ENCODE results near the gene SPOP.
"Not testable (repeated sequence)": the region's sequence is repeated elsewhere in the genome, so short reads cannot be mapped to it uniquely, and the experiment has no call there.

SPOP gene

DNA sequence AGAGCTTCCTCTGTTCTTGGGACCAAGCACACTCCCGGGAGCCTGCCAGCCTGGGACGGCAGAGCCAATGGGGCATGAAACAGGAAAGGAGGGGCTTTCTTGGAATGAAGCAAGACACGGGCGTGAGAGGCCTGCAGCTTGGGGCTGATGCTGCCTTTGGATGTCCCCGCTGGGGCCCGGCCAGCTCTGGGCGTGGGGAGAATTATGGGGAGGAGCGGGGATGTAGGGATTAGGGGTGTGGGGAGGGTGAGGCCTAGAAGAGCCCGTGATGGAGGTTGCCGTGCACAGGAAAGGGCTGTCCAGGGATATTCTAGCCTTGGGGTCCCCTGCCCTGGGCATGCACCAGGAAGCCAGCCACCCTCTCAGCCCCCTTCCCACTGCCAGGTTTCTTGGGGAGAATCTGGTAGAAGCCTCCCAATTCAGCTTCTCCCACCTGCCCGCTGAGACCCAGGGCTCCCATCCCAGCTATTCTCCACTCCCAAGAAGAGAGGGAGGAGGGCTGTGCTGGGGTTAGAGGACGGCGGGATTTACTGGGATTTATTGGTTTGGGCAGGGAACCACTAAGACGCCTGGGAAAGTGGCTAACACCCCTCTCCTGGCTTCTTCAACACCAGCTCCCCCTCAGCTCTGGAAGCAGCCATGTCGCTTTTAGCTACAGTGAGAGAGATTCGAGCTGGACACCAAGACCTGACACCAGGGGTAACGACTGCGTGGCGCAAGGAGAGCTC, 122.2 kb downstream of the SPOP start:
- TF ChIP-seq, protein P1, sequence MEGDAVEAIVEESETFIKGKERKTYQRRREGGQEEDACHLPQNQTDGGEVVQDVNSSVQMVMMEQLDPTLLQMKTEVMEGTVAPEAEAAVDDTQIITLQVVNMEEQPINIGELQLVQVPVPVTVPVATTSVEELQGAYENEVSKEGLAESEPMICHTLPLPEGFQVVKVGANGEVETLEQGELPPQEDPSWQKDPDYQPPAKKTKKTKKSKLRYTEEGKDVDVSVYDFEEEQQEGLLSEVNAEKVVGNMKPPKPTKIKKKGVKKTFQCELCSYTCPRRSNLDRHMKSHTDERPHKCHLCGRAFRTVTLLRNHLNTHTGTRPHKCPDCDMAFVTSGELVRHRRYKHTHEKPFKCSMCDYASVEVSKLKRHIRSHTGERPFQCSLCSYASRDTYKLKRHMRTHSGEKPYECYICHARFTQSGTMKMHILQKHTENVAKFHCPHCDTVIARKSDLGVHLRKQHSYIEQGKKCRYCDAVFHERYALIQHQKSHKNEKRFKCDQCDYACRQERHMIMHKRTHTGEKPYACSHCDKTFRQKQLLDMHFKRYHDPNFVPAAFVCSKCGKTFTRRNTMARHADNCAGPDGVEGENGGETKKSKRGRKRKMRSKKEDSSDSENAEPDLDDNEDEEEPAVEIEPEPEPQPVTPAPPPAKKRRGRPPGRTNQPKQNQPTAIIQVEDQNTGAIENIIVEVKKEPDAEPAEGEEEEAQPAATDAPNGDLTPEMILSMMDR (conservative IDR thresholded peaks at IDR 0.05) = no peak
- peak overlapping the region; percentile 50; the same call in 1 of the 2 replicates for H3K27ac ChIP-seq

DNA sequence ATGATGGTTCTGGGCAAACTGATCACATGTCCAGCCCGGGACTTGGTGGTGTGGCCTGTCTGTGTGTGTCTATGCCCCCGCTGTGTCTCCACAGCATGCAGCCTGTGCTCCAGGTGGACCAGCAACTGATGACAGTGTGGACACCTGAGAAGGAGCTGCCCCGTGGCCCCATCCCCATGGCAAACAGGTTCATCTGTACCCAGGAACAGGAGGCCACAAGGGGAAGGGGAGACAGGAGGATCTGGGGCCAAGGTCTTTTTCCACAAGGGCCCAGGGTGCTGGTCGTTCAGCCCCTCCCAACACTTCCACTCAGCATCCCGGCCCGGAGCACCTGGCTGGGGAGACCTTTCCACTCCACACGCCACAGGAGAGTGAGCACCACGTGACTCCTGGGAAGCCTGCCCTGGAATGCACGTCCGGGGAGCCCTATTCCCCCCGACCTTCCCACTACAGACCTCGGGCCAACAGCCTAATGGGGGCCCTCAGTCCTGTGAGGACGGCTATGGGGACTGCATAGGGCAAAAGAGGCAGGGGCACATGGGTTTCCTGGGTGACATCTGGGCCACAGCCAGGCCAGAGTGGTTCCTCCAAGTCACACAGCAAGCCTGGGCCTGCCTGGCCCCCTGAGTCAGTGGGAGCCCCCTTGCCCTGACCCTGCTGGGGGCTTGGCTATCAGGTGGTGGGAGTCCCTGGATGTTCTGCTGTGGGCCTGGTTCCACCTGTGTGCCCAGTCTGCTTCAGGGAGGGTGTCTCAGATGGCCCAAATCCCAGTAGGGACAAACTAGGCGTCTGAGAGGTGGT, 123.0 kb downstream of the SPOP start:
- TF ChIP-seq, protein P1 (conservative IDR thresholded peaks at IDR 0.05) = no peak
- no peak overlapping the region for H3K27ac ChIP-seq

DNA sequence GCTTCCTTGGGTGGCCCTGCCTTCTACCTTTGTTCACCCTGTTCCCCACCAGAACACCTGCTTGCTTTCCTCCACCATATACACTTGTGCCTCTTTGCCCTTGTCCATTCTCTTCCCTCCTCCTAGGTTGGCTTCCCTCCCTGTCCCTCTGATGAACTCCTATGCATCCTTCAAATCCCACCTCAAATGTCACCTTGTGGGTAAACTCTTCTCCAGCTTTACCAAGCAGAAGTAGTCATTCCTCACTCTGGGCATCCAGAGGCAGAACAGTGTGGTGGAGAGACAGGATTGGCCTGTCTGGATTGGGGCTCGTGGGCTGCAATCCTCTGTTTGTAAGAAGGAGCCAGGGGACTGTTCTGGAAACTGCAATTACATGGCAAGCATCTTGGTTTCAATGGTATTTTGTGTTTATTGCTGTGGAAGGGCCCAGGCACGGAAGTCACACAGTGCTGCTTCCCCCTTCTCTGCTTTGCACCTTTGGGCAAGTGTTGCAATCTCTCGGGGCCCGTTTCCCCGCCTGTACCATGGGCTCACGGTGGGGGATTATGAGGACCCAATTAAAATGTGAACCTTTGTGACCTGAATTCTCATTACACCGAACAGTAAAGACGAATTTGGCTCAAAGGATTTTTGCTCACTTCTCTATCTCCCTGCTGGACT, 124.1 kb downstream of the SPOP start:
- TF ChIP-seq, protein P1 (conservative IDR thresholded peaks at IDR 0.05) = no peak
- no peak overlapping the region for H3K27ac ChIP-seq

DNA sequence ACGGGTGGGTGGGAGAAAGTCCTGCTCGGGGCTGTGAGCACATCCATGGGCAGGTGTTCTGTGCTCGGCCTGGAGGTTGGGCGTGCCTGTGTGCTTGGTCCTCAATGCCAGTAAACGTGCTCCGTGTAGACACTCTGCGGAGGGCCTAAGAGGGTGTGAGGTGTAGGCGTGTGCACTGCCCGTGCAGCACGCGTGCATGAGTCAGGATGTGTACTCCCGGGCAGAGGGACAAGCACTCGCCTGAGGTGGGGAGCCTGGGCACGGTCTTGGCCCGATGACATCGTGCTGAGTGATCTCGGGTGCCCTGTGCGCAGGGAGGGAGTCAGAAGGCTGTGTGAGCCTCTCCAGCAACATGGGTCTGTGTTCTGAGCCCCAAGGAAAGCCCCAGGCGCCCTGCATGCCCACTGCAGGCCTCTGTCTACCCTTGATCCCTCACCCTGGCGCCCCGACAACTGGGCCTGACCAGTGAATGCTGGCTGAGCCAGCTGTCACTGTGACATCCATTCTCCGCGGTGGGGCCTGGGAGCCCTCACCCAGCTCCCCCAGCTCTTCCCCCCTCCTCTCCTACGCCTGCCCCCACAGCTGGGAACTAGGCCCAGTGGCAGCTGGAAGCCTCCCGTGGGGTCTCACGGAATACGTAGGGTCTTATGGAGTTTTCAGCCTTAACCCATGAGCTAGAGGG, 125.7 kb downstream of the SPOP start:
- H3K27ac ChIP-seq = no peak overlapping the region
- TF ChIP-seq, protein P1 (conservative IDR thresholded peaks at IDR 0.05) = no peak

DNA sequence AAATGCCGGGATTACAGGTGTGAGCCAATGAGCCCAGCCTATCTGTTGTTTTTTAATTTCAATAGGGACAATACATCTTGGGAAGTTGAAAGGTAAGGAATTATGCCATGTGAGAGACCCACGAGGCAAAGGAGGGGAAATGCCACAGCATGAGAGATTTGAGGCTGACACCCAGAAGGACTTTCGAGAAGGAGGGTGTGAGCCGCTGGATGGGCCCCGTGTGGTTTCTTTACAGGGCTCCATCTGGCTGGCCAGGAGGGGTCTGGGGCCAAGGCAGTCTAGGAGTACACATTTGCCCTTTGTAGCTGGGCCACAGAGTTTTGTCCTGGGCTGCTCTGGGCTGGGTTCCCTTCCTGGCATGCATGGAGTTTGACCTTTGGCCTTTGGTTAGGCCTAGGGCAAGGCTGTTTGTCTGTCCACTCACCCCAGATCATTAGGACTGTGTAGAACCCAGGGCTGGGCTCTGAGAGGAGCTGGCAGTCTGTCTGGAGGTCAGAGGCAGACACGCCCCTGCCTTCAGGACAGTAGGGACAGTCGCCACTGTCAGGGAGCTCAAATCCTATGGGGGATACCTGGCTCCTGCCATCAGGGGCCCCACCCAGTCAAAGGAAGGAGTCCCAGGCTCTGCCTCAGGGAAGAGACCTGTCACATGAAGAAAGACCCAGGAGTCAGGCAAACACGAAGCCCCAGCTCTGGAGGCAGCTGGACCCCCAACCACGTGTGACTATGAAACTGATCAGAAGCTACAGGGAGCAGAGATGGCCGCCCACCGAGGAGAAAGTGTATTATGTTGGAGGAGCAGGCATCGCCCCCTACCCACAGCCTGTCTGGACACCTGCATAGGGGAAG, 126.5 kb downstream of the SPOP start:
- TF ChIP-seq, protein P1 (conservative IDR thresholded peaks at IDR 0.05) = no peak
- no peak overlapping the region for H3K27ac ChIP-seq

DNA sequence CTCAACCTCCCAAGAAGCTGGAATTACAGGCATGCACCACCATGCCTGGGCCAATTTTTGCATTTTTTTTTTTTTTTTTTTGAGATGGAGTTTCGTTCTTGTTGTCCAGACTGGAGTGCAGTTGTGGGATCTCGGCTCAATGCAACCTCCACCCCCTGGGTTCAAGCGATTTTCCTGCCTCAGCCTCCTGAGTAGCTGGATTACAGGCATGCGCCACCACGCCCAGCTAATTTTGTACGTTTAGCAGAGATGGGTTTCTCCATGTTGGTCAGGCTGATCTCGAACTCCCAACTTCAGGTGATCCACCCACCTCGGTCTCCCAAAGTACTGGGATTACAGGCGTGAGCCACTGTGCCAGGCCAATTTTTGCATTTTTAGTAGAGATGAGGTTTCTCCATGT, 127.1 kb downstream of the SPOP start:
- not testable (repeated sequence) for H3K27ac ChIP-seq

Measured in VCaP (cell line).